GM04504 (cell line): ENCODE measurements around the gene HNRNPDL.
"Not testable (repeated sequence)": the region's sequence is repeated elsewhere in the genome, so short reads cannot be mapped to it uniquely, and the experiment has no call there.

Experiments
- DNase-seq: peaks from one replicate; pipeline ENCODE4 v3.0.0-alpha.2; 2012; ENCODE audit warnings: low read depth

Gene HNRNPDL

GRCh38 chr4:82386312-82386711, 44.0 kb downstream of the HNRNPDL start:
- not testable (repeated sequence) for DNase-seq

- DNase-seq = no peak
Measured at GRCh38 chr4:82382751-82383150, 47.5 kb downstream of the HNRNPDL start.

GRCh38 chr4:82381661-82382296, 48.5 kb downstream of the HNRNPDL start:
- no peak for DNase-seq

GRCh38 chr4:82381235-82381634, 49.0 kb downstream of the HNRNPDL start:
- DNase-seq = no peak

- no peak for DNase-seq
Measured at GRCh38 chr4:82380831-82381230, 49.4 kb downstream of the HNRNPDL start.

GRCh38 chr4:82380344-82380743, 49.9 kb downstream of the HNRNPDL start:
- no peak for DNase-seq

GRCh38 chr4:82376109-82376508, 54.2 kb downstream of the HNRNPDL start:
- DNase-seq = no peak

GRCh38 chr4:82373816-82374625, 56.2 kb downstream of the HNRNPDL start, which contains the start of gene HNRNPD:
HNRNPD (minus strand) TSS chr4:82373991; CDS start chr4:82373678, 313 bp downstream.
- peak; percentile 99 for DNase-seq

GRCh38 chr4:82373486-82373815, 56.8 kb downstream of the HNRNPDL start:
- no peak for DNase-seq
